Endothelial cell (in vitro differentiated cells): ENCODE results near the gene CACNA1F. TPM values are rescaled to one million over a fixed set of nuclear protein-coding genes. Genes with fewer than 3 reads are reported as not detected.

Source experiments
- DNase-seq: peaks from one replicate; pipeline ENCODE4 v3.0.0; 2021; ENCODE audit warnings: low spot score
- H3K27ac Mint-ChIP-seq: one replicate; pipeline ENCODE4 v1.8.0; 2021; ENCODE audit warnings: mixed read lengths, inconsistent platforms; ENCODE audit not compliant: unreplicated experiment
- H3K27me3 Mint-ChIP-seq: one replicate; pipeline ENCODE4 v1.8.0; 2021; ENCODE audit warnings: mild to moderate bottlenecking, moderate library complexity, mixed read lengths, inconsistent platforms; ENCODE audit not compliant: unreplicated experiment
- H3K36me3 Mint-ChIP-seq: one replicate; pipeline ENCODE4 v1.8.0; 2021; ENCODE audit warnings: mild to moderate bottlenecking, low read depth, mixed read lengths, inconsistent platforms; ENCODE audit not compliant: unreplicated experiment
- H3K4me1 Mint-ChIP-seq: one replicate; pipeline ENCODE4 v1.8.0; 2021; ENCODE audit warnings: mild to moderate bottlenecking, mixed read lengths, inconsistent platforms; ENCODE audit not compliant: unreplicated experiment
- H3K4me3 Mint-ChIP-seq: one replicate; pipeline ENCODE4 v1.8.0; 2021; ENCODE audit warnings: mild to moderate bottlenecking, mixed read lengths, inconsistent platforms; ENCODE audit not compliant: unreplicated experiment
- H3K9me3 Mint-ChIP-seq: one replicate; pipeline ENCODE4 v1.8.0; 2021; ENCODE audit warnings: mixed read lengths, inconsistent platforms; ENCODE audit not compliant: unreplicated experiment
- total RNA-seq: library from RNA; stranded (reverse); fragmentation: NEBNext Ultra II Directional; extraction: Animal tissue kit (Norgen Biotek cat#: 25700); gene quantifications from one replicate; pipeline ENCODE4 v1.2.1, GENCODE V29; 2021; ENCODE audit not compliant: unreplicated experiment
- TF ChIP-seq, protein P1 (sequence below): fragments of 200-600 bp; sonication (generic); IDR thresholded peaks from one replicate; pipeline ENCODE4 v1.5.0; 2021; ENCODE audit warnings: antibody characterized with exemption; ENCODE audit not compliant: unreplicated experiment

CACNA1F gene
- total RNA-seq, 1 donor from 2014 or later = 0.59 TPM

DNA sequence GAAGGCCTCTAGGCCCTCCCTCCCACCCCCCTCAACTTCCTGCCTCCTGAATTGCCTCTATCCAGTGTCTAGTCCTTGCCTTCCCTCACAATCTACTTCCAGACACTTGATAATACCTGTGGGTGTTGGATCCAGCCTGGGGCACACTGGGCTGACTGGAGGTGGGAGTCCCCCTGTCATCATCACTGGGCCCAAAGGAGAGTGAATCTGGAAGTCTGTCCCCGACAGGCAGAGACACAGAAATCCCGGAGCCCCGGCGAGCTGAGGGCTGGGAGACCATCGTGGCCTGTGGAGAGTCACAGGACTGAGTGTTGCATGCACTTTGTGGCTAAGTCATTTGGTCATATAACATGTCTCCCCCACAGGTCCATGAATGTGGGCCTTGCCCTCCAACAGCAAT lies 24.7 kb downstream of the CACNA1F start:
- H3K27ac Mint-ChIP-seq = no peak overlapping the region
- TF ChIP-seq, protein P1, sequence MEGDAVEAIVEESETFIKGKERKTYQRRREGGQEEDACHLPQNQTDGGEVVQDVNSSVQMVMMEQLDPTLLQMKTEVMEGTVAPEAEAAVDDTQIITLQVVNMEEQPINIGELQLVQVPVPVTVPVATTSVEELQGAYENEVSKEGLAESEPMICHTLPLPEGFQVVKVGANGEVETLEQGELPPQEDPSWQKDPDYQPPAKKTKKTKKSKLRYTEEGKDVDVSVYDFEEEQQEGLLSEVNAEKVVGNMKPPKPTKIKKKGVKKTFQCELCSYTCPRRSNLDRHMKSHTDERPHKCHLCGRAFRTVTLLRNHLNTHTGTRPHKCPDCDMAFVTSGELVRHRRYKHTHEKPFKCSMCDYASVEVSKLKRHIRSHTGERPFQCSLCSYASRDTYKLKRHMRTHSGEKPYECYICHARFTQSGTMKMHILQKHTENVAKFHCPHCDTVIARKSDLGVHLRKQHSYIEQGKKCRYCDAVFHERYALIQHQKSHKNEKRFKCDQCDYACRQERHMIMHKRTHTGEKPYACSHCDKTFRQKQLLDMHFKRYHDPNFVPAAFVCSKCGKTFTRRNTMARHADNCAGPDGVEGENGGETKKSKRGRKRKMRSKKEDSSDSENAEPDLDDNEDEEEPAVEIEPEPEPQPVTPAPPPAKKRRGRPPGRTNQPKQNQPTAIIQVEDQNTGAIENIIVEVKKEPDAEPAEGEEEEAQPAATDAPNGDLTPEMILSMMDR = no peak
- H3K4me1 Mint-ChIP-seq = no peaks in the 10 kb centered on the region
- no peak overlapping the region for H3K4me3 Mint-ChIP-seq
- no peaks in the 10 kb centered on the region for H3K9me3 Mint-ChIP-seq
- no peak for DNase-seq
- no peaks in the 10 kb centered on the region for H3K36me3 Mint-ChIP-seq
- peaks cover 6% of the 10 kb centered on the region for H3K27me3 Mint-ChIP-seq

DNA sequence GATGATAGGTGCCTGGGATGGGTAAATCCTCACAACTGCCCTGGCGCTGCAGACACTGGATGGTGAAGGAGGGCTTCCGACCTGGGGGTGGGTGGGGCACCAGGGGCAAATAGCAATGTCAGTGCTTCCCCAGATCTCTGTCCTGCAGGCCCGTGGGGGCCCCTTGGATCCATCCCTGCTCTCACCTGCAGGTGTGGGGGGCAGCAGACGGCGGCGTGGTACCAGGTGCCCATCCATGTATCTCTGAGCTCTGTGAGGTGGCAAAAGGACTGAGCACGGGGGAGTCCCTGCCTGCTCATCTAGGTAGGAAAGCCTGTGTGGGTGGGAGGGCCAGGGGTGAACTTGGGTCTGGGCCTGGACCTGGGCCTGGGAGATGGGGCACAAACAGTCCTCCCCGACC lies 26.6 kb downstream of the CACNA1F start:
- H3K27ac Mint-ChIP-seq = no peak overlapping the region
- H3K4me3 Mint-ChIP-seq = no peak overlapping the region
- no peak for DNase-seq
- no peaks in the 10 kb centered on the region for H3K9me3 Mint-ChIP-seq
- H3K27me3 Mint-ChIP-seq = peaks cover 2% of the 10 kb centered on the region
- H3K36me3 Mint-ChIP-seq = no peaks in the 10 kb centered on the region
- peaks cover 2% of the 10 kb centered on the region for H3K4me1 Mint-ChIP-seq
- TF ChIP-seq, protein P1 = no peak

DNA sequence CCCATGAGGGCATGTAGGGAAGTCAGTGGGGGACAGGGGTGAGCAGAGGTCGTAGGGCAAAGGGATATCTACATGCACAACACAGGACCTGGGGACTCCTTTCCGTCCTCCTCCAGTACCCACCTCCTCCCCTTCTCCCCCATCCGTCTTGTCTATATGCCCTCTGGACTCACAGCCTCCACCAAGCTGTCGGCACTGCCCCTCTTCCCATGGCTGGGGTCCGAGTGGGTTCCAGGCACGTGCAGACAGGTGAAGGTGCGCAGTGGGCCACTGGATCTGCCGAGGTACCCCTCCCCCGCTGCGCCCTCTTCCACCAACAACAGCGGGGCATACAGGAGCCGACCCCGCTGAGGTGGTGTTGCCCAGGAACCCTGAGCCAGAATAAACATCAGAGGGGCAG lies 27.7 kb downstream of the CACNA1F start:
- no peaks in the 10 kb centered on the region for H3K9me3 Mint-ChIP-seq
- no peaks in the 10 kb centered on the region for H3K36me3 Mint-ChIP-seq

DNA sequence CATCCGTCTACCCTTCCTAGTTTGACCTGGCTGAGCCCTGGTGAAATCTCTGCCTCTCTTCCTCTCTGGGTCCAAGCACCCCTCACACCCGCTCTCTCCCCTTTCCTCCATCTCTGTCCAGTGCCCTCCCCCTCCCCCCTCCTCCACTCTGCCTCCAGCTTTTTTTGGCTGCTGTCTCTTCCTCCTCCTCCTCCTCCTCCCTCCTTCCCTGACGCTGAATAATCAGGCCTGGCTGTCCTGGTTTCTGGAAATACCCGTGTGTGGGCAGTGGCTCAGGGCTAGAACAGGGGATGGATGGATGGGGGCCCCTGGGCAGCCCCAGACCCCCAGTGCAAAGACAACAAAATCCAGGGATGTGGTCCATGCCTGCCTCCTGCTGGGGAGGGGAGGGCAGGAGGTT lies 28.4 kb downstream of the CACNA1F start:
- peaks cover 2% of the 10 kb centered on the region for H3K27me3 Mint-ChIP-seq
- peaks cover 5% of the 10 kb centered on the region for H3K4me1 Mint-ChIP-seq
- DNase-seq = no peak
- no peaks in the 10 kb centered on the region for H3K9me3 Mint-ChIP-seq
- no peak overlapping the region for H3K27ac Mint-ChIP-seq
- no peak overlapping the region for H3K4me3 Mint-ChIP-seq
- H3K36me3 Mint-ChIP-seq = no peaks in the 10 kb centered on the region
- TF ChIP-seq, protein P1 = no peak

More for the DNA sequence above, 27.7 kb downstream of the CACNA1F start:
- TF ChIP-seq, protein P1 = no peak
- DNase-seq = no peak
- Mint-ChIP-seq H3K27me3 (peaks cover 2% of the 10 kb centered on the region), H3K4me3 (no peak overlapping the region), H3K27ac (no peak overlapping the region), H3K4me1 (peaks cover 5% of the 10 kb centered on the region)

DNA sequence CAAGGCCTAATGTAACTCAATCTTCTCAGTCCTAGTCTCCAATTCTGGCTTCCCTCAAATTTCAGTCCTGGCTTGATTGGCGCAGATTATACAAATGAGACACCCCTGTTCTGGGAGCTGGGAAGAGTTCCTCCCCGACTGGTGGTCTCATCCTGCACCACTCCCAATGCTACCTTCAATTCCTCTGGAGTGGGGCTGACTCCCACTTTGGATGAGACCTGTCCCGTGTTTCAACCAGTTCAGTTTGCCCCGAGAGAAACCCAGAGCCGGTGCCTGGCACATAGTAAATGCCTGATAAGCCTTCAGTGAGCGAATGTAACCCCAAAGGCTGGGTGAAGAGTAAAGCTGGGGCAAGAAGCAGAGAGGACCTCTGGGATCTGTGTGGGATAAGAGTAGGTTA lies 29.1 kb downstream of the CACNA1F start:
- Mint-ChIP-seq H3K9me3 (no peaks in the 10 kb centered on the region), H3K36me3 (no peaks in the 10 kb centered on the region), H3K27ac (no peak overlapping the region), H3K27me3 (peaks cover 2% of the 10 kb centered on the region), H3K4me3 (no peak overlapping the region), H3K4me1 (peaks cover 5% of the 10 kb centered on the region)
- TF ChIP-seq, protein P1 = no peak
- no peak for DNase-seq
